ENCODE results near the gene B9D2. TPM values are rescaled to one million over a fixed set of nuclear protein-coding genes. Genes with fewer than 3 reads are reported as not detected.
A peak's percentile ranks its signal among the peaks of the same experiment; 100 is the strongest.

The B9D2 gene
- total RNA-seq, 1 donor from 2014 or later = 5.9 TPM

- H2AFZ ChIP-seq (ENCODE audit: low read depth, low read length) = no peak overlapping the region
- Mint-ChIP-seq H3K9me3 (ENCODE audit: unreplicated experiment) (no peaks in the 10 kb centered on the region), H3K27ac (ENCODE audit: unreplicated experiment) (no peak overlapping the region), H3K27me3 (ENCODE audit: low read depth, unreplicated experiment) (no peaks in the 10 kb centered on the region), H3K4me1 (ENCODE audit: low read depth, unreplicated experiment) (peaks cover 6% of the 10 kb centered on the region), H3K36me3 (ENCODE audit: low read depth, unreplicated experiment) (no peaks in the 10 kb centered on the region), H3K4me3 (ENCODE audit: unreplicated experiment) (no peak overlapping the region)
- no peak overlapping the region for H3K4me3 ChIP-seq (ENCODE audit: insufficient read depth, low read depth, low read length)
- FAIRE-seq = no peak
- no peak for TF ChIP-seq CTCF (IDR thresholded peaks at IDR 0.05; ENCODE audit: insufficient read depth, low read depth, low read length)
- no peak for TF ChIP-seq EZH2 (IDR thresholded peaks at IDR 0.05; ENCODE audit: insufficient read depth, low read length)
- DNase-seq (ENCODE audit: low read depth) = no peak
- H4K20me1 ChIP-seq (ENCODE audit: insufficient read depth, low read length) = peaks cover 9% of the 10 kb centered on the region
- peaks cover 10% of the 10 kb centered on the region for H3K4me1 ChIP-seq (ENCODE audit: insufficient read depth, low read length)
- H3K36me3 ChIP-seq (ENCODE audit: insufficient read depth, low read length) = no peaks in the 10 kb centered on the region
- no peaks in the 10 kb centered on the region for H3K9me3 ChIP-seq (ENCODE audit: insufficient read depth, low read depth, low read length)
- H3K4me2 ChIP-seq (ENCODE audit: low read length) = no peak overlapping the region
- no peaks in the 10 kb centered on the region for H3K27me3 ChIP-seq (ENCODE audit: insufficient read depth, low read length)
- peaks cover 17% of the 10 kb centered on the region for H3K79me2 ChIP-seq (ENCODE audit: insufficient read depth, low read length)
- H3K27ac ChIP-seq (ENCODE audit: low read depth, low read length) = no peak overlapping the region
- H3K9ac ChIP-seq (ENCODE audit: low read length) = no peak overlapping the region
These were observed 38.1 kb upstream of the B9D2 start for GRCh38 chr19:41402010-41402409.

- Histone ChIP-seq H3K4me1 (ENCODE audit: insufficient read depth, low read length) (peaks cover 14% of the 10 kb centered on the region), H3K4me3 (ENCODE audit: insufficient read depth, low read depth, low read length) (no peak overlapping the region), H3K79me2 (ENCODE audit: insufficient read depth, low read length) (peaks cover 19% of the 10 kb centered on the region), H3K27me3 (ENCODE audit: insufficient read depth, low read length) (no peaks in the 10 kb centered on the region), H4K20me1 (ENCODE audit: insufficient read depth, low read length) (peaks cover 7% of the 10 kb centered on the region), H2AFZ (ENCODE audit: low read depth, low read length) (no peak overlapping the region), H3K4me2 (ENCODE audit: low read length) (no peak overlapping the region), H3K9me3 (ENCODE audit: insufficient read depth, low read depth, low read length) (no peaks in the 10 kb centered on the region), H3K9ac (ENCODE audit: low read length) (no peak overlapping the region), H3K36me3 (ENCODE audit: insufficient read depth, low read length) (no peaks in the 10 kb centered on the region), H3K27ac (ENCODE audit: low read depth, low read length) (no peak overlapping the region)
- Mint-ChIP-seq H3K27me3 (ENCODE audit: low read depth, unreplicated experiment) (no peaks in the 10 kb centered on the region), H3K4me3 (ENCODE audit: unreplicated experiment) (no peak overlapping the region), H3K27ac (ENCODE audit: unreplicated experiment) (no peak overlapping the region), H3K4me1 (ENCODE audit: low read depth, unreplicated experiment) (peaks cover 5% of the 10 kb centered on the region), H3K36me3 (ENCODE audit: low read depth, unreplicated experiment) (no peaks in the 10 kb centered on the region), H3K9me3 (ENCODE audit: unreplicated experiment) (no peaks in the 10 kb centered on the region)
- no peak for TF ChIP-seq CTCF (IDR thresholded peaks at IDR 0.05; ENCODE audit: insufficient read depth, low read depth, low read length)
- no peak for FAIRE-seq
- no peak for DNase-seq (ENCODE audit: low read depth)
These were observed 37.5 kb upstream of the B9D2 start for GRCh38 chr19:41401483-41401882.

- Histone ChIP-seq H3K27me3 (ENCODE audit: insufficient read depth, low read length) (no peaks in the 10 kb centered on the region), H3K4me2 (ENCODE audit: low read length) (no peak overlapping the region), H3K9me3 (ENCODE audit: insufficient read depth, low read depth, low read length) (no peaks in the 10 kb centered on the region), H3K4me1 (ENCODE audit: insufficient read depth, low read length) (peaks cover 15% of the 10 kb centered on the region), H3K27ac (ENCODE audit: low read depth, low read length) (no peak overlapping the region), H3K36me3 (ENCODE audit: insufficient read depth, low read length) (no peaks in the 10 kb centered on the region), H3K4me3 (ENCODE audit: insufficient read depth, low read depth, low read length) (no peak overlapping the region), H4K20me1 (ENCODE audit: insufficient read depth, low read length) (peaks cover 7% of the 10 kb centered on the region), H2AFZ (ENCODE audit: low read depth, low read length) (no peak overlapping the region), H3K79me2 (ENCODE audit: insufficient read depth, low read length) (peaks cover 19% of the 10 kb centered on the region), H3K9ac (ENCODE audit: low read length) (no peak overlapping the region)
- TF ChIP-seq CTCF (IDR thresholded peaks at IDR 0.05; ENCODE audit: insufficient read depth, low read depth, low read length) (no peak), EZH2 (IDR thresholded peaks at IDR 0.05; ENCODE audit: insufficient read depth, low read length) (no peak)
- Mint-ChIP-seq H3K9me3 (ENCODE audit: unreplicated experiment) (no peaks in the 10 kb centered on the region), H3K27ac (ENCODE audit: unreplicated experiment) (no peak overlapping the region), H3K27me3 (ENCODE audit: low read depth, unreplicated experiment) (no peaks in the 10 kb centered on the region), H3K4me1 (ENCODE audit: low read depth, unreplicated experiment) (peaks cover 14% of the 10 kb centered on the region), H3K36me3 (ENCODE audit: low read depth, unreplicated experiment) (peaks cover 4% of the 10 kb centered on the region), H3K4me3 (ENCODE audit: unreplicated experiment) (peak overlapping the region; percentile 96)
- FAIRE-seq (no peak), DNase-seq (ENCODE audit: low read depth) (no peak)
These were observed 35.6 kb upstream of the B9D2 start for GRCh38 chr19:41399525-41399924.
